Memory B cell (primary cell): Measurements from ENCODE around the gene DCTN2.
A peak's percentile ranks its signal among the peaks of the same experiment; 100 is the strongest.

Experiments used
- ATAC-seq: fragments of 150-1000 bp; cut with Tn5 transposase; 2 replicates; pipeline ENCODE4 v1.10.0; 2021; ENCODE audit warnings: low read depth, mild to moderate bottlenecking, moderate library complexity
- DNase-seq, 2 donors: peaks; one replicate each; pipeline ENCODE4 v3.0.0; 2022; ENCODE audit warnings: low spot score in 2 of 2
- H3K27ac Mint-ChIP-seq: one replicate; pipeline ENCODE4 v1.8.0; 2022; ENCODE audit warnings: mild to moderate bottlenecking, moderate library complexity, mixed read lengths
- H3K27me3 Mint-ChIP-seq: one replicate; pipeline ENCODE4 v1.8.0; 2022; ENCODE audit warnings: mixed read lengths
- H3K36me3 Mint-ChIP-seq: one replicate; pipeline ENCODE4 v1.8.0; 2022; ENCODE audit warnings: mild to moderate bottlenecking, mixed read lengths
- H3K4me1 Mint-ChIP-seq: one replicate; pipeline ENCODE4 v1.8.0; 2022; ENCODE audit warnings: mixed read lengths
- H3K4me3 Mint-ChIP-seq: one replicate; pipeline ENCODE4 v1.8.0; 2022; ENCODE audit warnings: mild to moderate bottlenecking, moderate library complexity, mixed read lengths
- H3K9me3 Mint-ChIP-seq: one replicate; pipeline ENCODE4 v1.8.0; 2022; ENCODE audit warnings: mixed read lengths

The DCTN2 gene

DNA sequence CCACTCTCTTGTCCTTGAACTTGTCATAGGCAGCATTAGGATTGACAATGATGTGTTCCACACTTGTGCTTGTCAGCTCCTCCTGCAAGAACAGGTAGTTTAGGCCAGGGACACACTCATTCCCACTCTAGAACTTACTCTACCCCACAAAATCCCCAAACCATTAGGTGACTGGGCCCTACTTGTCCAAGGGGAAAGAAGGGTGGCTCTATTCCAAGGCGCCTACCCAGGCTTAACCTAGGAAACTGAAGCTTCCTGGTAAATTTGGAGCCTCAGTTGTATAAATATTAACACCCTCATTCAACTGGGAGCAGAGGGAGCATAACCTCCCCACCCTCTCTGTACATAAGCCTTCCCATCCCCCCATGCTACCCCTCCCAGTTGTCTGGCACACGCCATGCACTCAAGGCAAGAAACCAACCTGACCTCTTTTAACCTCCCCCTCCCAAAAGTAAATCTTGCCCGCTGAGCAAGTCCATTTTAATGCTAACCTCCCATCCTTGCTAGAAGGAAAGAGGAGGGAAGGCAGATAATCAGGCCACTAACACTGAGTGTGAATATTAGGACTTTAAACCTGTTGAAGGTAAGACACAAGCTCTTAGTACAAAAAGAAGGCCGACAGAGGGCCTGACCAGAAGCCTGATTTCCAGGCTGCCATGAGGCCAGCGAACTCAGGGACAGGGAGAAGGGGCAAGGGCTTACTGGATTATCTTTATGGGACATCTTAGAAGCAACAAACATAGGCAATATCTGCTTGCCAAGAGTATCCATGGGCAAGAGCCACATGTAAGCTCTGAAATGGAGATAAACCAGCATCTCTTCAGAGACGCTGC is 11.0 kb downstream of the DCTN2 start:
- H3K36me3 Mint-ChIP-seq: peaks cover 22% of the 10 kb centered on the region
- H3K4me3 Mint-ChIP-seq: no peak overlapping the region
- H3K27ac Mint-ChIP-seq: no peak overlapping the region
- peaks cover under 1% of the 10 kb centered on the region for H3K4me1 Mint-ChIP-seq
- H3K9me3 Mint-ChIP-seq: no peaks in the 10 kb centered on the region
- no peaks in the 10 kb centered on the region for H3K27me3 Mint-ChIP-seq
- no peak for DNase-seq
- ATAC-seq: no peak

DNA sequence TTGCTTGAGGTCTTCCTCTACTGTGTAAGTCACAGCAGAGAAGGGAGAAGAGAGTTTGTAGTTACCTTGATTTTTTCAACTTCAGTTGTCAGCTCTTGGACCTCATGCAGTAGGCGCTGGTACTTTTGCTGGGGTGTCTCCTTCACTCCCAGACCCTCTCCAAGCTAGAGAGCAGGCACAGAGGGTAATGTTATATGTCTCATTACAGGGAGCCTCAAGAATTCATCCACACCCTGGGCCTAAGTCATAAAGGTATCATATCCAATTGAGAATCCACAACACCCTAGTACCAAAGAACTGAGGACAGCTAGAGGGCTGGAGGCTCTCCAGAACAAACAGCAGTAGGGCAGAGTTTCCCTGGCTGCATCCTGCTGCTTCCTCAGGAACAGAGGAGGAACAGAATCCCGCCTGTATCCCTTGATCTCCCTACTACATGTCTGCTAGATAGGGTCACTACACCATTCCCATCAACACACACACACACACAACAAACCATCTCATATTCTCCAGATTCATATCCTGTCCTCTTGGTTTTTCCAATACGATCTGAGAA is 11.9 kb downstream of the DCTN2 start:
- Mint-ChIP-seq H3K9me3 (no peaks in the 10 kb centered on the region), H3K4me3 (no peak overlapping the region), H3K36me3 (peaks cover 22% of the 10 kb centered on the region), H3K27me3 (no peaks in the 10 kb centered on the region), H3K4me1 (no peaks in the 10 kb centered on the region), H3K27ac (no peak overlapping the region)
- DNase-seq (no peak), ATAC-seq (no peak)

DNA sequence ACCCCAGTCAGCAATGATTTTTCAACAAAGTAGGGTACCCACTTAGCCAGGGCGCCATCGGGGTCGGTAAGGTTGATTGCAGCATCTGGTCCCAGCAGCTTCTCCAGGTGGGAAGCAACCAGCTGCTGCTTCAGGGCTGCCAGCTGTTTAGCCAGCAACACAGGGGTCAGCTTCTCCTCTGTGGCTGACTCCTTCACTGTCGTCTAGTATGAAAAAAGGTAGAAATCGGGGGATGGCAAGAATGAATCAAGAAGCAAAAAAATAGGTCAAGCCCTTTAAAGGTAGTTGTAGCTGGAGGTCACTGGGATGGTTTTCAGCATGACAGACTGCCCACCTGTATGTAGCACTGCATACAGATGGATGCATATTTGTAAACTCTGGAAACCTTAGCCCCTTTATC is 12.7 kb downstream of the DCTN2 start:
- Mint-ChIP-seq H3K36me3 (peaks cover 26% of the 10 kb centered on the region), H3K4me1 (peaks cover 2% of the 10 kb centered on the region), H3K4me3 (no peak overlapping the region), H3K27me3 (no peaks in the 10 kb centered on the region), H3K27ac (no peak overlapping the region), H3K9me3 (no peaks in the 10 kb centered on the region)
- DNase-seq: no peak
- no peak for ATAC-seq

DNA sequence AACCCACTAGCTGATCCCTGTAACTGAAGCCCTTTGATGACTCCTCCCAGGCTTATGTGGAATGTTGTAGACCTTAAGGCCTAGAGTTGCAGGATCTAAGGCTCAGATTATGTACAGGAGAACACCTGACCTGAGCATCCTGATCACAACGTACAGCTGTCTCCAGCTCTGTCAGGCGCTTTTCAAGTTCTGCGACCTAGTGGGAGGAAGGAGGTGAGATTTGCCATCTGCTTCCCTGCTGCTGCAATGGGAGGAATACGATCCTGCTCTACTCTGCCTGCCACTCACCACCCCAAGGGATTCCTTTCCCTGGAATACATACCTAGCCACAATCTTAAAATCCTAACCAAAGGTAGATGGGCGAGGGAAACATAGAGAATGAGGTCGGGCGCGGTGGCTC is 13.9 kb downstream of the DCTN2 start:
- H3K9me3 Mint-ChIP-seq: no peaks in the 10 kb centered on the region
- peaks cover 2% of the 10 kb centered on the region for H3K4me1 Mint-ChIP-seq
- no peaks in the 10 kb centered on the region for H3K27me3 Mint-ChIP-seq
- H3K36me3 Mint-ChIP-seq: peaks cover 20% of the 10 kb centered on the region
- H3K4me3 Mint-ChIP-seq: no peak overlapping the region
- no peak for DNase-seq
- no peak overlapping the region for H3K27ac Mint-ChIP-seq
- ATAC-seq: no peak

DNA sequence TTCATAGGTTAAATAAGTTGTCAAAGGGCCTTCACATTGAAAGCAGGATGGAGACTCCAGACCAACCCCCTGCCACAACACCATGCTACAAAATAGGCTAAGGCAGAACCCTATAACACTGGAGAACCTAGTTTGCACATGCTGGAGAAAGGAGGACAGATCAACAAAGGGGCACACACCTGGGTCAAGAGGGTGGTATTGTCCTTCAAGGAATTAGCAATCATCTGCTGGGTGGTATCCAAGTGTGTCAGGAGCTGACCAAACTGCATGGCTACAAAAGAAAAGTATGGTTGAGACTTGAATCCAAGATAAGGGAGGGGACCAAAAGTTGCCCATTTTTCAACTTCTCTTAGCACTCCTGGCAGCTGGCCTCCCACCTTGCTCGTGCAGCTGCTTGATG is 15.2 kb downstream of the DCTN2 start:
- no peaks in the 10 kb centered on the region for H3K27me3 Mint-ChIP-seq
- no peak overlapping the region for H3K4me3 Mint-ChIP-seq
- no peaks in the 10 kb centered on the region for H3K9me3 Mint-ChIP-seq
- H3K4me1 Mint-ChIP-seq: peaks cover 2% of the 10 kb centered on the region
- ATAC-seq (no peak), DNase-seq (no peak)
- peaks cover 20% of the 10 kb centered on the region for H3K36me3 Mint-ChIP-seq
- no peak overlapping the region for H3K27ac Mint-ChIP-seq

DNA sequence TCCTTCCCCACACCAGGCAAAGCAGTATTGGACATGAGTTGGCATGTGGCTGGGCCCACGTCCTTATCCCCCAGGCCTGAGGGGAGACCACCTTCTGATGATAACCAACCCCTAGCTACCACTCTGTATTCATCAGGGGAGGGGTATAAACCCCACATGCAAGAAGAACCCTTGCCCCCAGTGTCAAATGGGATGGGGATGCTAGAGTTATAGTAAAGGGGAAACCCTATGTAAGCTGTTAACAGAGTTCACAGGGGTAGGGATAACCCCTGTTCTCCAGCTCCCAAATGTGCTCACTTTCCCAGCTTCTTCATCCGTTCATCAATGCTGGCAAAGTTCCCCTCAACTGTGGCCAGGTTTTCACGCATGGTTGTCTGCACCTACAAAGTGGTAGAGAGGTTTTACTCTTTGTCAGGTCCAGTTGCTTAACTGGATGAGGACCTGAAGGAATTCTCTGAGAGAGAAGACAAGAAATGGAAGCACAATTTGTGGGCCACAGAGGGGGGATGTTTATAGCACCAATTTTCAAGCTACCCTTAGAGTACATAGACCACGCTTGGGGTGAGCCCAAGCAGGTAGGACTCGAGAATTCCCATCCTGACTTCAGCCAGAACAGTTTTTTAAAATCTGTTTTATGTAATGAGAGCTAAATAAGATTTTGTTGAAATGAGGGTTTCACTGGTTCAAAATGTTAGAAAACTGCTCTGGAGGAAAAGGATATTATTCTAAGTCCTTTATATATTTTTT is 16.4 kb downstream of the DCTN2 start:
- H3K36me3 Mint-ChIP-seq: peaks cover 21% of the 10 kb centered on the region
- ATAC-seq (no peak), DNase-seq (no peak)
- H3K27ac Mint-ChIP-seq: no peak overlapping the region
- H3K27me3 Mint-ChIP-seq: no peaks in the 10 kb centered on the region
- no peak overlapping the region for H3K4me3 Mint-ChIP-seq
- peaks cover 8% of the 10 kb centered on the region for H3K4me1 Mint-ChIP-seq
- H3K9me3 Mint-ChIP-seq: no peaks in the 10 kb centered on the region

DNA sequence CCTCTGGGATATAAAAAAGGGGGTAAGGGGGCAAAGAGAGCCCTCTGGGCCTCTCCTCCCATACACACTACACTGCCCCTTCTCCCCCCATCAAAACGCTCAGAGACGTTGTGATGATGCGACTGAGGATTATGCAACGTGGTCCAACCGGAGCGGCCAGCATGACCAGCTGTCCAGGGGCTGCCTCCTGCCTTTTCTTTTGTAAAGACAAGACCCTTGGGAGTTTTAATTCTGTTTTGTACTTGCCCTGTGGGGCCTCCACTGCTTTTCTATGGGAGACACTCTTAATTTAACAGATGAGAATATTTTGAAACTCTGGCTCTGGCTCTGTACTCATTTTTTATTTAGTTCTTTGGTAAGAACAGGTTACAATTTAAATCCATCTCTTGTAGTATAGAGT is 17.2 kb downstream of the DCTN2 start:
- no peak for ATAC-seq
- no peak overlapping the region for H3K4me3 Mint-ChIP-seq
- DNase-seq: no peak
- no peaks in the 10 kb centered on the region for H3K9me3 Mint-ChIP-seq
- no peaks in the 10 kb centered on the region for H3K27me3 Mint-ChIP-seq
- peaks cover 10% of the 10 kb centered on the region for H3K4me1 Mint-ChIP-seq
- peak overlapping the region; percentile 53 for H3K27ac Mint-ChIP-seq
- H3K36me3 Mint-ChIP-seq: peaks cover 18% of the 10 kb centered on the region

DNA sequence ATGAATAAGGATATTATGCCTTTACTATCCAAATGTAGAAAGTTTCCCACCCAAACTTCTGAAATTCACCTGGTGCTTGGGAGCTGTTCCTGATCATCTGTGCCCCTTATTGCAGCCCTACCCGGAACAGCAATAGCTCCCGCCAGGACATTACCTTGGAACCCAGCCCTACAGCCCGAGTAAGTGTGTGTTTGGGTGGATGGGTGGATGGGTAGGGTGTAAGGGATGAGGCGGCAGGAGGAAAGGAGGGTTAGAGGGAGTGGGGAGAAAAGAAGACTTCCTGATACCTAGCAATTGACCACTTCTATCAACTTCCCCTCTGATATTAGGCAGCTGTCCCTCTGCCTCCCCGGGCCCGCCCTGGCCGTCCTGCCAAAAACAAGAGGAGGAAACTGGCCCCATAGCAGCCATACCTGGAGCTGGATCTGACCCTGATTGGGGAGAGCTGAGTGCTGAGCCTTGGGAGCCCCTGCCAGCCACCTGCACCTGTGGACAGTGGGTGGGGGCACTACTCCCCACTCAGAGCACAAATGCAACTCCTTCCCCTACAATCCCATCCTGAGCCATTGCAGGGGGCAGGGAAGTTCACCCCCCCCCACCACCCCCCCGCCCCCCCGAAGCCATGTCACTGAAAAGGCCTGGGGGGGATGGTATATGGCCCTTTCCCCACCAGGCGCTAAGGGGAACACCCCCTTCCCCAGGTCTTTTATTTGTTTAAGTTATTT is 18.0 kb downstream of the DCTN2 start:
- peaks cover 16% of the 10 kb centered on the region for H3K4me1 Mint-ChIP-seq
- no peak for ATAC-seq
- H3K36me3 Mint-ChIP-seq: peaks cover 18% of the 10 kb centered on the region
- no peak overlapping the region for H3K27ac Mint-ChIP-seq
- H3K27me3 Mint-ChIP-seq: no peaks in the 10 kb centered on the region
- H3K4me3 Mint-ChIP-seq: no peak overlapping the region
- H3K9me3 Mint-ChIP-seq: no peaks in the 10 kb centered on the region
- no peak for DNase-seq

DNA sequence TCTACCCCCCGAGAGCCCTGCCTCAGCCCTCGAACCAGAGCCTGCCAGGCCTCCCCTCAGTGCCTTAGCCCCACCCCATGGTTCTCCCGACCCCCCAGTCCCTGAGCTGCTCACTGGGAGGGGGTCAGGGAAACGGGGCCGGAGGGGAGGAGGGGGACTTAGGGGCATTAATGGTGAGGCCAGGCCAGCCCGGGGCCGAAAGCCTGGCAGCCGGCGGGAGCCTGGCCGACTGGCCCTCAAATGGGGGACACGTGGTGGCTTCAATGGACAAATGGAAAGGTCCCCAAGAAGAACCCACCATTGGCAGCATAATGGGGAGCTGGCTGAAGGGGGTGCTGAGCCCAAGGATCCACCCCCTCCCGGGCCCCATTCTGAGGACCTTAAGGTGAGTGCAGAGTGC is 18.8 kb downstream of the DCTN2 start:
- H3K27me3 Mint-ChIP-seq: no peaks in the 10 kb centered on the region
- ATAC-seq (no peak), DNase-seq (no peak)
- H3K27ac Mint-ChIP-seq: no peak overlapping the region
- peaks cover 23% of the 10 kb centered on the region for H3K4me1 Mint-ChIP-seq
- peaks cover 18% of the 10 kb centered on the region for H3K36me3 Mint-ChIP-seq
- no peaks in the 10 kb centered on the region for H3K9me3 Mint-ChIP-seq
- H3K4me3 Mint-ChIP-seq: no peak overlapping the region

DNA sequence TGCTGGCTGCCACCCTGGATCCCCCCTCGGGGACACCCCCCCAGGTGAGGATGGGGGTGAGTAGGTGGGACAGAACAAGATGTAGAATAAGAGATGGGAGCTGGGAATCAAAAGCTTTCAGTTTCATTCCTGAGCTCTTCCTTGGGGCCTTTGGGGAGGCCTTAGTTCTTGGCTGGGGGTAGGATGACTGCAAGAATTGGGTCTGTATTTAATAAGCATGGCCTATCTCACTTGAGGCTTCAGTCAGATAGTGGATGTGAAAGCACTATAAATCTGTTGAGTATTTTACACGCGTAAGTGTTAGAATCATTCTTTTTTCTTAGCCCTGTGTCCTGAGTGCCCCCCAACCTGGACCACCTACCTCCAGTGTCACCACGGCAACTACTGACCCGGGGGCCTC is 19.8 kb downstream of the DCTN2 start:
- Mint-ChIP-seq H3K4me3 (no peak overlapping the region), H3K27me3 (no peaks in the 10 kb centered on the region), H3K27ac (no peak overlapping the region), H3K9me3 (no peaks in the 10 kb centered on the region), H3K36me3 (peaks cover 12% of the 10 kb centered on the region), H3K4me1 (peaks cover 25% of the 10 kb centered on the region)
- DNase-seq (no peak), ATAC-seq (no peak)

DNA sequence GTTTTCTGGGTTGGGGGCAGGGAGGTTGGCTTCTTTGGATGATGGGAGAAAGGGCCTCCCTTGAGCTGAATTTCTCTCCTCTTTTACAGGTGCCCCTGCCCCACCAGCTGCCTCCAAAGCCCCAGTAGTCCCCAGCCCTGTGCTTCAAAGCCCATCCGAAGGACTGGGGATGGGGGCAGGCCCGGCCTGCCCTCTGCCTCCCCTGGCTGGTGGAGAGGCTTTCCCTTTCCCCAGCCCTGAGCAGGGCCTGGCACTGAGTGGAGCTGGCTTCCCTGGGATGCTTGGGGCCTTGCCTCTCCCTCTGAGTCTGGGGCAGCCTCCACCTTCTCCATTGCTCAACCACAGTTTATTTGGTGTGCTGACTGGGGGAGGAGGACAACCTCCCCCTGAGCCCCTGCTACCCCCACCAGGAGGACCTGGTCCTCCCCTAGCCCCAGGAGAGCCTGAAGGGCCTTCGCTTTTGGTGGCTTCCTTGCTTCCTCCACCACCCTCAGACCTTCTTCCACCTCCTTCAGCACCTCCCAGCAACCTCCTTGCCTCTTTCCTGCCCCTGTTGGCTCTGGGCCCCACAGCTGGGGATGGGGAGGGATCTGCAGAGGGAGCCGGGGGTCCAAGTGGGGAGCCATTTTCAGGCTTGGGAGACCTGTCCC is 20.4 kb downstream of the DCTN2 start:
- DNase-seq (no peak), ATAC-seq (no peak)
- peaks cover 8% of the 10 kb centered on the region for H3K36me3 Mint-ChIP-seq
- H3K4me1 Mint-ChIP-seq: peaks cover 31% of the 10 kb centered on the region
- no peaks in the 10 kb centered on the region for H3K9me3 Mint-ChIP-seq
- H3K27me3 Mint-ChIP-seq: no peaks in the 10 kb centered on the region
- no peak overlapping the region for H3K4me3 Mint-ChIP-seq
- H3K27ac Mint-ChIP-seq: no peak overlapping the region

DNA sequence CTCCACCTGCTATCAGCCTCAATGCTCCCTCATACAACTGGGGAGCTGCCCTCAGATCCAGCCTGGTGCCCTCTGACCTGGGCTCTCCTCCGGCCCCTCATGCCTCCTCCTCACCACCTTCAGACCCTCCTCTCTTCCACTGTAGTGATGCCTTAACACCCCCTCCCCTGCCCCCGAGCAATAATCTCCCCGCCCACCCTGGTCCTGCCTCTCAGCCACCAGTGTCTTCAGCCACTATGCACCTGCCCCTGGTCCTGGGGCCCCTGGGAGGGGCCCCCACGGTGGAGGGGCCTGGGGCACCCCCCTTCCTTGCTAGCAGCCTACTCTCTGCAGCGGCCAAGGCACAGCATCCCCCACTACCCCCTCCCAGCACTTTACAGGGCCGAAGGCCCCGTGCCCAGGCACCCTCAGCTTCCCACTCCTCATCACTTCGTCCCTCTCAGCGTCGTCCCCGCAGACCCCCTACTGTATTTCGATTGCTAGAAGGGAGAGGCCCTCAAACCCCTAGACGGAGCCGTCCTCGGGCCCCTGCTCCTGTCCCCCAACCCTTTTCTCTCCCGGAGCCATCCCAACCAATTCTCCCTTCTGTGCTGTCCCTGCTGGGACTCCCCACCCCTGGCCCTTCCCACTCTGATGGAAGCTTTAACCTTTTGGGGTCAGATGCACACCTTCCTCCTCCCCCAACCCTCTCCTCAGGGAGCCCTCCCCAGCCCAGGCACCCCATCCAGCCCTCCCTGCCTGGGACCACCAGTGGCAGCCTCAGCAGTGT is 21.2 kb downstream of the DCTN2 start:
- Mint-ChIP-seq H3K4me1 (peaks cover 32% of the 10 kb centered on the region), H3K27me3 (no peaks in the 10 kb centered on the region), H3K4me3 (no peak overlapping the region), H3K36me3 (peaks cover 8% of the 10 kb centered on the region), H3K27ac (no peak overlapping the region), H3K9me3 (no peaks in the 10 kb centered on the region)
- ATAC-seq (no peak), DNase-seq (no peak)
